Mesodermal cell (in vitro differentiated cells): Measurements from ENCODE around the gene BCL6.
"Not testable (repeated sequence)": the region's sequence is repeated elsewhere in the genome, so short reads cannot be mapped to it uniquely, and the experiment has no call there.

Experiments
- H3K27ac ChIP-seq: 2 replicates; pipeline ENCODE4 v1.7.0; 2013; ENCODE audit warnings: mild to moderate bottlenecking, low read depth, low read length, moderate library complexity; ENCODE audit not compliant: severe bottlenecking
- H3K36me3 ChIP-seq: 2 replicates; pipeline ENCODE4 v1.7.1; 2013; ENCODE audit warnings: mild to moderate bottlenecking, low read length, moderate library complexity; ENCODE audit not compliant: control insufficient read depth, insufficient read depth
- H3K4me1 ChIP-seq: one replicate; pipeline ENCODE4 v1.7.1; 2013; ENCODE audit warnings: mild to moderate bottlenecking, low read length; ENCODE audit not compliant: insufficient read depth, control insufficient read depth, poor library complexity, severe bottlenecking
- H3K4me3 ChIP-seq: 2 replicates; pipeline ENCODE4 v1.7.0; 2013; ENCODE audit warnings: low read length, control low read depth, mild to moderate bottlenecking; ENCODE audit not compliant: insufficient read depth, poor library complexity, severe bottlenecking; ENCODE audit errors: extremely low read depth
- H3K9me3 ChIP-seq: 2 replicates; pipeline ENCODE4 v1.7.1; 2013; ENCODE audit warnings: mild to moderate bottlenecking, low read length, moderate library complexity; ENCODE audit not compliant: control insufficient read depth
- WGBS, 2 experiments: methylation state at CpG; one replicate each; pipeline ENCODE4 v1.1.5; 2013; ENCODE audit warnings: missing lambda C conversion rate in 2 of 2; ENCODE audit not compliant: insufficient coverage in 2 of 2; 5-methylcytosine and 5-hydroxymethylcytosine counted together

Gene BCL6

DNA sequence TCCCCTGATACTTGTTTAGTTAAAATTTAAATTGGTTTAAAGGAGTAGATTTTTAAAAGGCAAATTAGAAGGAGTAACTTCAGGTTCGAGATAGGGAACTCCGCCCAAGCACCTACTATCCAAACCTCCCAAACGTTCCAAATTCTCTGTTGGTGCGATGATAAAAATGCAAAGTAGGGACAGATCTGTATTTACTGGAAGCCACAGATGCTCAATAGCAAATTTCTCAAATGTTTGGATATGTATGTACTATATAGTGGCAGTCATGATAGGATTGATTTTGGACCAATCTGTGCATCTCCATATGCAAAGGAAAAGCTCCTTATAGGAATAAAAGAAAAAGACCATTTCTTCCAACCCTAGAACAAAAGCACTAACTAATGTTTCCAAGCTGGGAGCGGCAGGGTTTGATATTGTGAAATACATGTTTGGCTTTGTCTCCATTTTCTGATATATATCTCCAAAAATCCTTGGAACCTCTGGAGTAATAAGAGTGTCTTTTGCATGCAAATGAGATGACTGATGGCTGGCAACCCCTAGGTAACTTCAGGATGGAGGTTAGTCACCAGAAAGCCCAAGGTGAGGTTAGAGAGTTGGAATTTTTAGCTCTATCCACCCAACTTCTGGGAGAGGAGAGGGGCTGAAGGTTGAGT lies 58.5 kb downstream of the BCL6 start:
- Histone ChIP-seq H3K9me3 (peaks cover 18% of the 10 kb centered on the region), H3K4me3 (no peak overlapping the region), H3K36me3 (no peaks in the 10 kb centered on the region), H3K4me1 (no peaks in the 10 kb centered on the region), H3K27ac (no peak overlapping the region)
- no CpG with 5 or more reads among the region's 5 CpGs for WGBS, 2 experiments

DNA sequence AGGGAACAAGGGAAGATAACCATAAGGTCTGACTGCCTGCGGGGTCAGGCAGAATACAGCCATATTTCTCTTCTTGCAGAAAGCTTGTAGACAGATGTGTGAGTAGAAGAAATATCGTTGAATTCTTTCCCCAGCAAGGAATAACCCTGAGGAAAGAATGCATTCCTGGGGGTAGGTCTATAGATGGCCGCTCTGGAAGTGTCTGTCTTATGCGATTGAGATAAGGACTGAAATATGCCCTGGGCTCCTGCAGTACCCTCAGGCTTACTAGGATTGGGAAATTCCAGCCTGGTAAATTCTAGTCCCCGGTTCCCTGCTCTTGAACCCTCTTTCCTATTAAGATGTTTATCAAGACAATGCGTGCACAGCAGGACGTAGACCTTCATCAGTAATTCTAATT lies 59.3 kb downstream of the BCL6 start:
- H3K27ac ChIP-seq, result no peak overlapping the region
- no peak overlapping the region for H3K4me3 ChIP-seq
- WGBS, 2 experiments, result 80 to 88% methylated on average over 6 of the region's 7 CpGs
- no peaks in the 10 kb centered on the region for H3K36me3 ChIP-seq
- H3K9me3 ChIP-seq, result peaks cover 18% of the 10 kb centered on the region
- H3K4me1 ChIP-seq, result no peaks in the 10 kb centered on the region

DNA sequence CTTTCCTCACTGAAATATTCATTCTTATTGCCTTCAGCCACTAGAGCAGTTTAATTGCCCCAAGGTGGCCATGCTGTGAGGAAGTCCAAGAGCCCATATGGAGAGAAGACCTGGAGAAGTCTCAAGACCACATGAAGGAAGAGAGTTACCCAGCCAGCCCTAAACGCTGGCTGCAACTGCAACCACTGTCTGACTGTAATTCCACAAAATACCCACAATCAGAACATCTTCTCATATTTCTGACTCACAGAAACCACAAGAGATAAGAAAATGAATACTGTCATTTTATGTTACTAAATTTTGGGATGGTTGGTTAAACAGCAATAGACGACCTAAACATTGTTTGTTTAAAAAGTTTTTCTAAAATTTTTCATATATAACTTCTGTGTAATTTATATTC lies 60.4 kb downstream of the BCL6 start:
- Histone ChIP-seq H3K9me3 (peaks cover 18% of the 10 kb centered on the region), H3K27ac (no peak overlapping the region), H3K36me3 (no peaks in the 10 kb centered on the region), H3K4me3 (no peak overlapping the region), H3K4me1 (no peaks in the 10 kb centered on the region)
- no CpG with 5 or more reads among the region's 2 CpGs for WGBS, 2 experiments

DNA sequence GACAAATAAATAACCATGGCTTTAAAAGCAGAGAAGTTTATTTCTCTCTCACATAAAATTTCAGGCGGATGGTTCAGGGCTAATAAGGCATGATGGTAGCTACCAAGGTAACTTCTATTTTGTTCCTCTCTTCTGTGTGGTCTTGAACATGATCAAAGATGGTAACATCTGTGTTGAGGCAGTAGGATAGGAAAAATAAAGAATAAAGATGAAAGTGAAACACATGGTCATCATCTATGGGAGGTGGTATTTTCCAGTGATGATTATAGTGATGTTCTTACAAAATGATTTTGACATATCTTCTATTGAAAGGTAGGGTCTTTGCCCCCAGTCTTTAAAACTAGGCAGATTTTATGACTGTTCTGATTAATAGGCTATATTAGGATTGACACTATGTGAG lies 60.8 kb downstream of the BCL6 start:
- H3K4me1 ChIP-seq, result peaks cover under 1% of the 10 kb centered on the region
- WGBS, 2 experiments, result 100% methylated on average over 1 of the region's 1 CpG
- H3K4me3 ChIP-seq, result no peak overlapping the region
- H3K36me3 ChIP-seq, result no peaks in the 10 kb centered on the region
- no peak overlapping the region for H3K27ac ChIP-seq
- H3K9me3 ChIP-seq, result peaks cover 18% of the 10 kb centered on the region

DNA sequence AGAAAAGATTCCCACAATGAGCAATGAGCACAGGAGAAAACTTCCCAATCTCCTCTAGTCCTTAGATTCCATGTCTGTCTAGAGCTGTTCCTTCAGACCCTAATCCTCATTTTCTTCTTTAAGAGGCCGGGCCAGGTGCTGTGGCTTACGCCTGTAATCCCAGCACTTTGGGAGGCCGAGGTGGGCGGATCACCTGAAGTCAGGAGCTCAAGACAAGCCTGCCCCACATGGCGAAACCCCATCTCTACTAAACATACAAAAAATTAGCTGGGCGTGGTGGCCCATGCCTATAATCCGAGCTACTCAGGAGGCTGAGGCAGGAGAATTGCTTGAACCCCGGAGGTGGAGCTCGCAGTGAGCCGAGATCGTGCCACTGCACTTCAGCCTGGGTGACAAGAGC lies 63.5 kb downstream of the BCL6 start:
- not testable (repeated sequence) for H3K4me3 ChIP-seq, H3K27ac ChIP-seq, H3K36me3 ChIP-seq, H3K4me1 ChIP-seq
- 89 to 91% methylated on average over 6 to 11 of the region's 11 CpGs for WGBS, 2 experiments
- H3K9me3 ChIP-seq, result peaks cover 12% of the 10 kb centered on the region

DNA sequence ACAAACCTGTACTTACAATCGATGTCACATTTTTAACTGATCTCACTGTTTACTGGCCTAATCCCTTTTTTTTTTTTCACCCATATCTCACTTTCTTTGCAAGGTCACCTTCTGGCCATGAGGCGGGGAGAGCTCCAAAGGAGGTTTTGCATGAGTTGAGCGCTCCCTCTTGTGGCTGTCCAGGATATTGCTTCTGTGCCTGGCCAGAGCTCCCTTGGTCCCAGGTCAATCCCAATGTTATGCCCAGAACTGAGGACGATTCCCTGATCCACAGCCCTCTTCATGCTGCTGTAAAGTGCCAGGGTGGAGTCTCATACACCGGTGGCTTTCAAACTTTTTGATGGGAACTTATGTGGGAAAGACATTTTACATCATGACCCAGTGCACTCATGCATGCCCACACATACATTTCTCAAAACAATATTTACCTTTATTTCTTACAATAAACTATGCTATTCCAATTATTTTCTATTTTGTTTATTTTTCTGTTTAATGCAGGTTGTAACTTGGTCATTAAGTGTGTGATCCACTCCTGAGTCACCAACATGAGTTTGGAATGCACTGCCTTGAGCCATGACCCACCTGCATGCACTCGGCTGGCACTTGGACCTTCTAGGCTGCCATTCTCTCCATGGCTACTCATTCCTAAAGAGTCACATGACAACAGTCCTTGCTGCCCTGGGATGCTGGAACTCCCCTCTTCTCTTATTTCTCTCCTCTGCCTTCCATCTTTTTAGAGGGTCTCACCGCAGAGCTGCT lies 65.5 kb downstream of the BCL6 start:
- Histone ChIP-seq H3K4me3 (no peak overlapping the region), H3K36me3 (no peaks in the 10 kb centered on the region), H3K27ac (no peak overlapping the region), H3K4me1 (peaks cover 10% of the 10 kb centered on the region), H3K9me3 (no peaks in the 10 kb centered on the region)
- WGBS, 2 experiments, result 6 to 27% methylated on average over 3 to 4 of the region's 7 CpGs

DNA sequence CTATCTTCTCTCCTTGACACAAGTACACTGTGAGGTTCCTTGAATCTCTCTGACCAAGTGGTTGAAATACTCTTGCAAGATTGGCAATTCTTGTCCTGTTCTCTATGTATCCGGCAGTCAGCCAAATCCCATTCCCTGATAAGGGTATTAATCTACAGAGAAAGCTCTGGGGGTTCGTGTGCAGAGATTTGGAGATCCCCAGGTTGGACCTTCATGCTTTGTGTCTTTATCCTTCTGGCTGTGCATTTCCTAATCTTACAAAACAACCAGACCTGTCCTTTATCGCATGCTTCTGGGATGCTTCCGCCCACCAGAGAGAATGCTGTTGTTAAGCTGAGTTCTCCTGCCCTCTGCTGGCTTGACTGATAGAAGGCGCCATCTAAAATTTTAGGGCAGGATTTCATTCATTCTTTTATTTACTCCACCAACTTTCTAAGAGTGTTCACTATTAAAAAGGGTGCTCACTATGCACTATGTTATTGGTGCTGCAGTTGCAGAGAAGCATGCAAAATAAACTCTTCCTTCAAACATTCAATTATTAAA lies 66.5 kb downstream of the BCL6 start:
- 9 to 15% methylated on average over 2 to 3 of the region's 5 CpGs for WGBS, 2 experiments
- Histone ChIP-seq H3K4me3 (no peak overlapping the region), H3K9me3 (no peaks in the 10 kb centered on the region)

DNA sequence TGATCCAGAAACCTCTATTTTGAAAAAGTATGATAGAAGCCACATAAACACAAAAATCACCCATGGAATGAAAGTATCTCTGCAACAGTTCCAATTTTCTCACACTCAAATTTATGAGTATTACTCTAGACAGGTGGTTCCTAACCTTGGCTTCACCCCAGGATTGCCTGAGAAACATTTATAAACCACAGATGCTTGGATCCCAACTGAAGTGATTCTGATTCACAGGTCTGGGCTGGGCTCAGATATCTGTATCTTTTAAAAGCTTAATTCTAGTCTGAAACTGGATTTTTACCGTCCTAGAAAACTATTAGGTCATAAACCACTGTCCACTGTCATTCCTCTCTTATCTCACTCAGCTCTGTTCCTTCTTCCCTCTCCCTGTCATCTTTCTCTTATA lies 67.7 kb downstream of the BCL6 start:
- WGBS, 2 experiments, result 89 to 92% methylated on average over 1 of the region's 1 CpG

More for the DNA sequence above, 66.5 kb downstream of the BCL6 start:
- no peak overlapping the region for H3K27ac ChIP-seq
- H3K4me1 ChIP-seq, result peaks cover 13% of the 10 kb centered on the region
- no peaks in the 10 kb centered on the region for H3K36me3 ChIP-seq

DNA sequence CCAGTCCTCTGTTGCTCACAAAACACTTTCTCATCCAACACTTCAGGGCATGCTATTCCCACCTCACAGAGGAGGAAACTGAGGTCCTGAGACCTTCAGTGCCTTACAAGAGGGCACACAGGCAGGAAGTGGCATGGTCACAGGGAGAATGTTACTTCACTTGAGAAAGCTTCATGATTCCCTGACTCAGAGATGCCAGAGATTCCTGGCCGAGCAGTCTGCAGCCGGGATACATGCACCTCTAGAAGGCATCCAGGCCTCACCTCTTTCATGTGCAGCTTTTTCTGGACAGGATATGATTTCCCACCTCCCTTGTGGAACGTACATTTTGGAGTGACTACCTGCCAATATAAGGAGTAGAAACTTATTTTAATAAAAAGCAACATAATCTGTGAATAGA lies 72.3 kb downstream of the BCL6 start:
- 56 to 74% methylated on average over 2 of the region's 3 CpGs for WGBS, 2 experiments
- no peak overlapping the region for H3K4me3 ChIP-seq
- H3K4me1 ChIP-seq, result peaks cover 33% of the 10 kb centered on the region
- no peaks in the 10 kb centered on the region for H3K9me3 ChIP-seq
- H3K27ac ChIP-seq, result no peak overlapping the region
- no peaks in the 10 kb centered on the region for H3K36me3 ChIP-seq

More for the DNA sequence above, 67.7 kb downstream of the BCL6 start:
- no peak overlapping the region for H3K27ac ChIP-seq
- no peaks in the 10 kb centered on the region for H3K9me3 ChIP-seq
- H3K4me3 ChIP-seq, result no peak overlapping the region
- no peaks in the 10 kb centered on the region for H3K36me3 ChIP-seq
- H3K4me1 ChIP-seq, result peaks cover 25% of the 10 kb centered on the region
